NT2/D1 (cell line): ENCODE data around the gene CAV3.

Source experiments
- DNase-seq: peaks from one replicate; pipeline ENCODE4 v3.0.0-alpha.2; 2011; ENCODE audit warnings: low read depth, low spot score
- H3K27me3 ChIP-seq: 2 replicates; pipeline ENCODE4 v1.6.0; 2011; ENCODE audit warnings: mild to moderate bottlenecking; ENCODE audit not compliant: insufficient read length, insufficient read depth
- H3K36me3 ChIP-seq: 2 replicates; pipeline ENCODE4 v1.6.1; 2011; ENCODE audit warnings: mild to moderate bottlenecking, low read length, mixed read lengths; ENCODE audit not compliant: insufficient read depth, insufficient read length
- H3K4me1 ChIP-seq: 2 replicates; pipeline ENCODE4 v1.5.1; 2011; ENCODE audit not compliant: insufficient read depth, insufficient read length
- H3K4me3 ChIP-seq: 2 replicates; pipeline ENCODE4 v1.5.1; 2011; ENCODE audit warnings: low read depth; ENCODE audit not compliant: insufficient read length
- H3K9ac ChIP-seq: 2 replicates; pipeline ENCODE4 v1.6.0; 2011; ENCODE audit warnings: low read depth; ENCODE audit not compliant: insufficient read length
- H3K9me3 ChIP-seq: 2 replicates; pipeline ENCODE4 v1.5.1; 2011; ENCODE audit warnings: mild to moderate bottlenecking, low read length; ENCODE audit not compliant: insufficient read depth
- SUZ12 ChIP-seq: IDR thresholded peaks from 2 replicates; pipeline ENCODE4 v1.6.1; 2011; ENCODE audit not compliant: insufficient read length, insufficient read depth; ENCODE audit errors: extremely low read depth
- YY1 ChIP-seq: IDR thresholded peaks from 2 replicates; pipeline ENCODE4 v1.6.1; 2011; ENCODE audit not compliant: insufficient read length, insufficient read depth
- ZNF274 ChIP-seq: IDR thresholded peaks from 2 replicates; pipeline ENCODE4 v1.6.1; 2011; ENCODE audit warnings: mild to moderate bottlenecking, low read depth, low read length

CAV3 gene

GRCh38 chr3:8780279-8780678 is 46.7 kb downstream of the CAV3 start:
- TF ChIP-seq ZNF274 (no peak), YY1 (no peak), SUZ12 (no peak)
- DNase-seq, result no peak
- H3K27me3 ChIP-seq, result no peaks in the 10 kb centered on the region
- H3K4me3 ChIP-seq, result no peak overlapping the region
- H3K9ac ChIP-seq, result no peak overlapping the region
- peaks cover 3% of the 10 kb centered on the region for H3K4me1 ChIP-seq
- H3K9me3 ChIP-seq, result no peaks in the 10 kb centered on the region
- no peaks in the 10 kb centered on the region for H3K36me3 ChIP-seq

- TF ChIP-seq SUZ12 (no peak), ZNF274 (no peak), YY1 (no peak)
- Histone ChIP-seq H3K9ac (no peak overlapping the region), H3K36me3 (no peaks in the 10 kb centered on the region), H3K4me1 (no peaks in the 10 kb centered on the region), H3K27me3 (no peaks in the 10 kb centered on the region), H3K4me3 (no peak overlapping the region), H3K9me3 (peaks cover 22% of the 10 kb centered on the region)
- DNase-seq, result no peak
Observed at GRCh38 chr3:8784676-8785435, 51.3 kb downstream of the CAV3 start.

- no peaks in the 10 kb centered on the region for H3K27me3 ChIP-seq
- H3K9me3 ChIP-seq, result peaks cover 22% of the 10 kb centered on the region
- H3K36me3 ChIP-seq, result no peaks in the 10 kb centered on the region
- H3K4me1 ChIP-seq, result no peaks in the 10 kb centered on the region
- TF ChIP-seq SUZ12 (no peak), ZNF274 (no peak), YY1 (no peak)
- H3K4me3 ChIP-seq, result no peak overlapping the region
- no peak for DNase-seq
- no peak overlapping the region for H3K9ac ChIP-seq
Observed at GRCh38 chr3:8790529-8790928, 56.9 kb downstream of the CAV3 start.

- no peaks in the 10 kb centered on the region for H3K4me1 ChIP-seq
- H3K27me3 ChIP-seq, result no peaks in the 10 kb centered on the region
- DNase-seq, result no peak
- peaks cover 7% of the 10 kb centered on the region; the same call in 1 of the 2 replicates for H3K9me3 ChIP-seq
- H3K36me3 ChIP-seq, result no peaks in the 10 kb centered on the region
- no peak overlapping the region for H3K9ac ChIP-seq
- H3K4me3 ChIP-seq, result no peak overlapping the region
- no peak for TF ChIP-seq SUZ12
- no peak for TF ChIP-seq YY1
- TF ChIP-seq ZNF274, result no peak
Observed at GRCh38 chr3:8793242-8793641, 59.6 kb downstream of the CAV3 start.

- Histone ChIP-seq H3K4me1 (no peaks in the 10 kb centered on the region), H3K9ac (no peak overlapping the region), H3K27me3 (no peaks in the 10 kb centered on the region), H3K4me3 (no peak overlapping the region), H3K36me3 (no peaks in the 10 kb centered on the region), H3K9me3 (peaks cover 2% of the 10 kb centered on the region; the same call in 1 of the 2 replicates)
- no peak for DNase-seq
- TF ChIP-seq YY1 (no peak), SUZ12 (no peak), ZNF274 (no peak)
Observed at GRCh38 chr3:8794247-8794646, 60.6 kb downstream of the CAV3 start.
